ENCODE measurements around the gene CAPZA1.

DNA sequence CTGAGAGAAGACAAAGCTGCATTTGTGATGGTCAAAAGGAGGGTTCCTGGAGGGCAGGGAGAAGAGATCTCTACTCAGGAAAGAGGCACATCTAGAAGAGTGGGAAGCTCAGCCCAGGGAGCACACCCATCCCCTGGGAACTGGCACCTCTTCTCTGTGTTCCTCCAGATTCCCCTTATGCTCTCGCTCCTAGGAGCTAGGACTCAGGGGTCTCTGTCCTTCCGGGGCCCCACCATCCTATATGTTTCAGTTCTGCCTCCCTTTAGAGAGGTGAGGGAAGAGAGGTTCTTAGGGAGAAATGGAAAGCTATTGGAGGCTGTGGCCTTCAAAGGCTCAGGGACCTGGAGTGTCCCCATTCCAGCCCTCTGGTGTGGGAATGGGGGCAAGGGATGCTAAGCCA is 100.1 kb downstream of the CAPZA1 start:
- TF ChIP-seq, protein P1, sequence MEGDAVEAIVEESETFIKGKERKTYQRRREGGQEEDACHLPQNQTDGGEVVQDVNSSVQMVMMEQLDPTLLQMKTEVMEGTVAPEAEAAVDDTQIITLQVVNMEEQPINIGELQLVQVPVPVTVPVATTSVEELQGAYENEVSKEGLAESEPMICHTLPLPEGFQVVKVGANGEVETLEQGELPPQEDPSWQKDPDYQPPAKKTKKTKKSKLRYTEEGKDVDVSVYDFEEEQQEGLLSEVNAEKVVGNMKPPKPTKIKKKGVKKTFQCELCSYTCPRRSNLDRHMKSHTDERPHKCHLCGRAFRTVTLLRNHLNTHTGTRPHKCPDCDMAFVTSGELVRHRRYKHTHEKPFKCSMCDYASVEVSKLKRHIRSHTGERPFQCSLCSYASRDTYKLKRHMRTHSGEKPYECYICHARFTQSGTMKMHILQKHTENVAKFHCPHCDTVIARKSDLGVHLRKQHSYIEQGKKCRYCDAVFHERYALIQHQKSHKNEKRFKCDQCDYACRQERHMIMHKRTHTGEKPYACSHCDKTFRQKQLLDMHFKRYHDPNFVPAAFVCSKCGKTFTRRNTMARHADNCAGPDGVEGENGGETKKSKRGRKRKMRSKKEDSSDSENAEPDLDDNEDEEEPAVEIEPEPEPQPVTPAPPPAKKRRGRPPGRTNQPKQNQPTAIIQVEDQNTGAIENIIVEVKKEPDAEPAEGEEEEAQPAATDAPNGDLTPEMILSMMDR (IDR thresholded peaks at IDR 0.05), result no peak
- no peak for TF ChIP-seq POLR2A (IDR thresholded peaks at IDR 0.05)

All from adrenal gland (tissue), 5 donors.